WTC11 (cell line): Measurements from ENCODE around the gene PGAP3.

Experiments
- CREB1 ChIP-seq: sonication (generic); formaldehyde crosslinking; IDR thresholded peaks from 2 replicates; pipeline ENCODE4 v1.8.0; 2023; ENCODE audit warnings: mild to moderate bottlenecking, missing genetic modification reagents
- CTCF ChIP-seq: fragments of 200-600 bp; IDR thresholded peaks from 2 replicates; pipeline ENCODE4 v1.8.0; 2022; ENCODE audit warnings: antibody characterized with exemption
- ELF4 ChIP-seq: sonication (generic); formaldehyde crosslinking; IDR thresholded peaks from 2 replicates; pipeline ENCODE4 v1.8.1; 2022; ENCODE audit warnings: low read depth, mild to moderate bottlenecking, moderate library complexity, missing genetic modification reagents
- NR1H2 ChIP-seq: sonication (generic); formaldehyde crosslinking; IDR thresholded peaks from 2 replicates; pipeline ENCODE4 v1.9.0; 2021; ENCODE audit warnings: mild to moderate bottlenecking, moderate library complexity, missing genetic modification reagents
- NR2C2 ChIP-seq: sonication (generic); formaldehyde crosslinking; IDR thresholded peaks from 2 replicates; pipeline ENCODE4 v1.8.0; 2022; ENCODE audit warnings: mild to moderate bottlenecking, missing genetic modification reagents
- NR3C1 ChIP-seq: sonication (generic); formaldehyde crosslinking; conservative IDR thresholded peaks from 2 replicates; pipeline ENCODE4 v1.8.1; 2023; ENCODE audit warnings: low read depth, mild to moderate bottlenecking, missing genetic modification reagents
- PRDM15 ChIP-seq: sonication (generic); formaldehyde crosslinking; IDR thresholded peaks from 2 replicates; pipeline ENCODE4 v1.8.0; 2022; ENCODE audit warnings: missing genetic modification reagents
- ZNF281 ChIP-seq: sonication (generic); formaldehyde crosslinking; IDR thresholded peaks from 2 replicates; pipeline ENCODE4 v1.8.0; 2023; ENCODE audit warnings: mild to moderate bottlenecking, missing genetic modification reagents
- TF ChIP-seq, protein P1 (sequence below): sonication (generic); formaldehyde crosslinking; IDR thresholded peaks from 2 replicates; pipeline ENCODE4 v1.8.1; 2023; ENCODE audit warnings: mild to moderate bottlenecking, missing genetic modification reagents, moderate library complexity

- TF ChIP-seq NR2C2 (CRISPR knock-in tag) (no peak), NR1H2 (no peak), PRDM15 (CRISPR knock-in tag) (no peak), CTCF (no peak), ZNF281 (CRISPR knock-in tag) (no peak), CREB1 (CRISPR knock-in tag) (no peak), ELF4 (no peak), NR3C1 (CRISPR knock-in tag) (no peak)
- TF ChIP-seq, protein P1, sequence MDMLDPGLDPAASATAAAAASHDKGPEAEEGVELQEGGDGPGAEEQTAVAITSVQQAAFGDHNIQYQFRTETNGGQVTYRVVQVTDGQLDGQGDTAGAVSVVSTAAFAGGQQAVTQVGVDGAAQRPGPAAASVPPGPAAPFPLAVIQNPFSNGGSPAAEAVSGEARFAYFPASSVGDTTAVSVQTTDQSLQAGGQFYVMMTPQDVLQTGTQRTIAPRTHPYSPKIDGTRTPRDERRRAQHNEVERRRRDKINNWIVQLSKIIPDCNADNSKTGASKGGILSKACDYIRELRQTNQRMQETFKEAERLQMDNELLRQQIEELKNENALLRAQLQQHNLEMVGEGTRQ (CRISPR knock-in tag): no peak
These were observed 598 bp upstream of the PGAP3 start for GRCh38 chr17:39688475-39688835.
